H1 (cell line): ENCODE measurements around the gene ATE1. TPM values are rescaled to one million over a fixed set of nuclear protein-coding genes. Genes with fewer than 3 reads are reported as not detected.

ENCODE experiments used
- ASH2L ChIP-seq: fragments of 200-600, 300-600 bp; sonication (generic); IDR thresholded peaks from one replicate; pipeline ENCODE4 v1.7.1; 2017; ENCODE audit warnings: low read length
- CBX8 ChIP-seq: fragments of 300-800, 300-1000 bp; sonication (generic); IDR thresholded peaks from 2 replicates; pipeline ENCODE4 v1.7.1; 2016; ENCODE audit warnings: low read depth, low read length, borderline replicate concordance
- EGR1 ChIP-seq: IDR thresholded peaks from 2 replicates; pipeline ENCODE4 v1.6.1; 2011; ENCODE audit warnings: low read depth, low read length, borderline replicate concordance
- GABPA ChIP-seq: IDR thresholded peaks from 2 replicates; pipeline ENCODE4 v1.6.1; 2011; ENCODE audit warnings: mild to moderate bottlenecking, low read length, moderate library complexity, borderline replicate concordance; ENCODE audit not compliant: insufficient read depth
- HDAC6 ChIP-seq: IDR thresholded peaks from one replicate; pipeline ENCODE4 v1.7.1; 2012; ENCODE audit warnings: low read depth, mild to moderate bottlenecking, inconsistent platforms, low read length, moderate library complexity
- NRF1 ChIP-seq: IDR thresholded peaks from 2 replicates; pipeline ENCODE4 v1.6.1; 2011; ENCODE audit warnings: mild to moderate bottlenecking, low read depth, low read length, improper control_type of control experiment
- polyA plus RNA-seq, 7 experiments: library from polyadenylated mRNA; depleted of rRNA in 3 of 7; stranded (reverse) in 5 of 7; unstranded in 2 of 7; fragments of >200 nt in 5 of 7; fragments of 200-250 nt in 2 of 7; gene quantifications; 1 replicate in 5 of 7; 2 replicates in 1 of 7; 4 replicates in 1 of 7; pipeline versions ENCODE4 v1.2.1 to v1.2.3, GENCODE V29; 2011 to 2013; ENCODE audit warnings: missing spikeins in 2 of 7, mixed read lengths in 2 of 7
- total RNA-seq: library from RNA; stranded (reverse); fragmentation: NEBNext Ultra II Directional; extraction: Animal tissue kit (Norgen Biotek cat#: 25700); gene quantifications from 2 replicates; pipeline ENCODE4 v1.2.1, GENCODE V29; 2021

ATE1 gene
- total and polyA plus RNA-seq, 2 of the 8 experiments (the other 6 are each of a cell fraction or from before 2014, with no cell fraction given): 8.8 to 26.9 TPM

- TF ChIP-seq ASH2L (no peak), HDAC6 (no peak), GABPA (no peak), CBX8 (no peak), EGR1 (no peak), NRF1 (no peak)
Observed at GRCh38 chr10:121889212-121889611, 38.6 kb downstream of the ATE1 start (continued).
